Prostate gland (tissue), 2 donors: ENCODE measurements around the gene MLPH.

Experiments
- POLR2A ChIP-seq: fragments of 450-650 bp; IDR thresholded peaks from one replicate; pipeline ENCODE4 v1.6.1; 2016; ENCODE audit warnings: antibody characterized with exemption, mild to moderate bottlenecking
- POLR2AphosphoS5 ChIP-seq: sonication (generic); formaldehyde crosslinking; IDR thresholded peaks from one replicate; pipeline ENCODE4 v1.6.1; 2017; ENCODE audit warnings: antibody characterized with exemption
- TF ChIP-seq, protein P1 (sequence below), 4 experiments: fragments of 200-600 bp in 2 of 4; fragments of 450-650 bp in 2 of 4; sonication (generic) in 2 of 4; IDR thresholded peaks; 1 replicate in 3 of 4; 2 replicates in 1 of 4; pipeline ENCODE4 v1.5.1; 2016 to 2019; ENCODE audit warnings: antibody characterized with exemption in 4 of 4, mild to moderate bottlenecking in 2 of 4, moderate library complexity in 2 of 4

DNA sequence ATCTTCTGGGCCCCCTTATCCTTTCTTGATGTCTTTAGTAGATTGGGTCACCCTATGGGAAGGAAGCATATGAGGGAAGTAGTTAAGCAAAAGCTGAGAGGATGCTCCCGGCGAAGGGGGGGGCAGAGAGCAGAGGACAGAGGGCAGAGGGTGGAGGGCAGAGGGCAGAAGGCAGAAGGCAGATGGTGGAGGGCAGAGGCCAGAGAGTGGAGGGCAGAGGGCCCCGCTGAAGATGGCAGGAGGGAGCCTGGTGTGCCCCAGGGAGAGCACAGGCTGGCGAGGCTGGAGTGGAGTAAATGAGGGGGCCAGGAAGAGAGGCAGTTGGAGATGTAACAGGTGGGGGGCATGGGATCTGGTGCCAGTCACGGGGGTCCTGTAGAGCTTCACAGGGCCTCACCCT lies 7.0 kb downstream of the MLPH start:
- TF ChIP-seq, protein P1, sequence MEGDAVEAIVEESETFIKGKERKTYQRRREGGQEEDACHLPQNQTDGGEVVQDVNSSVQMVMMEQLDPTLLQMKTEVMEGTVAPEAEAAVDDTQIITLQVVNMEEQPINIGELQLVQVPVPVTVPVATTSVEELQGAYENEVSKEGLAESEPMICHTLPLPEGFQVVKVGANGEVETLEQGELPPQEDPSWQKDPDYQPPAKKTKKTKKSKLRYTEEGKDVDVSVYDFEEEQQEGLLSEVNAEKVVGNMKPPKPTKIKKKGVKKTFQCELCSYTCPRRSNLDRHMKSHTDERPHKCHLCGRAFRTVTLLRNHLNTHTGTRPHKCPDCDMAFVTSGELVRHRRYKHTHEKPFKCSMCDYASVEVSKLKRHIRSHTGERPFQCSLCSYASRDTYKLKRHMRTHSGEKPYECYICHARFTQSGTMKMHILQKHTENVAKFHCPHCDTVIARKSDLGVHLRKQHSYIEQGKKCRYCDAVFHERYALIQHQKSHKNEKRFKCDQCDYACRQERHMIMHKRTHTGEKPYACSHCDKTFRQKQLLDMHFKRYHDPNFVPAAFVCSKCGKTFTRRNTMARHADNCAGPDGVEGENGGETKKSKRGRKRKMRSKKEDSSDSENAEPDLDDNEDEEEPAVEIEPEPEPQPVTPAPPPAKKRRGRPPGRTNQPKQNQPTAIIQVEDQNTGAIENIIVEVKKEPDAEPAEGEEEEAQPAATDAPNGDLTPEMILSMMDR (IDR thresholded peaks at IDR 0.05) = no peak
- TF ChIP-seq POLR2A (no peak), POLR2AphosphoS5 (no peak)
